Gastrocnemius medialis (tissue), 4 donors: ENCODE measurements around the gene NXF2B.
"Not testable (repeated sequence)": the region's sequence is repeated elsewhere in the genome, so short reads cannot be mapped to it uniquely, and the experiment has no call there.

Experiments used
- POLR2A ChIP-seq, 2 donors: fragments of 450-650 bp; IDR thresholded peaks; one replicate each; pipeline ENCODE4 v1.6.1; 2017; ENCODE audit warnings: antibody characterized with exemption in 2 of 2, mild to moderate bottlenecking in 2 of 2, moderate library complexity in 2 of 2
- TF ChIP-seq, protein P1 (sequence below), 5 experiments: fragments of 450-650 bp in 3 of 5; fragments of 200-600 bp in 2 of 5; sonication (generic) in 2 of 5; IDR thresholded peaks in 4 of 5; conservative IDR thresholded peaks in 1 of 5; 1 replicate in 4 of 5; 2 replicates in 1 of 5; pipeline ENCODE4 v1.5.1; 2016 to 2019; ENCODE audit warnings: antibody characterized with exemption in 5 of 5, mild to moderate bottlenecking in 3 of 5, moderate library complexity in 3 of 5

DNA sequence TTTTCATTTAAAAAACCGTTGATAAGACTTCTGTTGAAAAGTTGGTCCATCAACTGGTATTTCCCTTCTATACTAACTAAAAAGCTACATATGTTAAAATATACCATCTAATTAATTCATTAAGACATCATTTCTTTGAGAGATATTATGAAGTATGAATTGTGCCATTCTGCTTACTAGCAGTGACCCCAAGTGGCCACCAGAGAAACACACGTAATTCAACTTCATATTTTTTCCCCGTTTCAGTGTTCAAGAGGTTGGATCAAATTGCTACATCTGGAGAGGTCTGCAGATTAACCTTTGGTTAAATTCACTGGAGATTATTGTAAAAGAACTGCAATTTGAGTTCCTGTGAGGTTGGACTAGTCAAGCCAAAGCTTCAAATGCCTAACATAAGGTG is 30.4 kb upstream of the NXF2B start:
- TF ChIP-seq POLR2A (IDR thresholded peaks at IDR 0.05): not testable (repeated sequence)
- TF ChIP-seq, protein P1, sequence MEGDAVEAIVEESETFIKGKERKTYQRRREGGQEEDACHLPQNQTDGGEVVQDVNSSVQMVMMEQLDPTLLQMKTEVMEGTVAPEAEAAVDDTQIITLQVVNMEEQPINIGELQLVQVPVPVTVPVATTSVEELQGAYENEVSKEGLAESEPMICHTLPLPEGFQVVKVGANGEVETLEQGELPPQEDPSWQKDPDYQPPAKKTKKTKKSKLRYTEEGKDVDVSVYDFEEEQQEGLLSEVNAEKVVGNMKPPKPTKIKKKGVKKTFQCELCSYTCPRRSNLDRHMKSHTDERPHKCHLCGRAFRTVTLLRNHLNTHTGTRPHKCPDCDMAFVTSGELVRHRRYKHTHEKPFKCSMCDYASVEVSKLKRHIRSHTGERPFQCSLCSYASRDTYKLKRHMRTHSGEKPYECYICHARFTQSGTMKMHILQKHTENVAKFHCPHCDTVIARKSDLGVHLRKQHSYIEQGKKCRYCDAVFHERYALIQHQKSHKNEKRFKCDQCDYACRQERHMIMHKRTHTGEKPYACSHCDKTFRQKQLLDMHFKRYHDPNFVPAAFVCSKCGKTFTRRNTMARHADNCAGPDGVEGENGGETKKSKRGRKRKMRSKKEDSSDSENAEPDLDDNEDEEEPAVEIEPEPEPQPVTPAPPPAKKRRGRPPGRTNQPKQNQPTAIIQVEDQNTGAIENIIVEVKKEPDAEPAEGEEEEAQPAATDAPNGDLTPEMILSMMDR (IDR thresholded peaks at IDR 0.05 in 4 of 5, conservative IDR thresholded peaks at IDR 0.05 in 1 of 5): not testable (repeated sequence)
